ENCODE results near the gene C16orf95.

The C16orf95 gene

DNA sequence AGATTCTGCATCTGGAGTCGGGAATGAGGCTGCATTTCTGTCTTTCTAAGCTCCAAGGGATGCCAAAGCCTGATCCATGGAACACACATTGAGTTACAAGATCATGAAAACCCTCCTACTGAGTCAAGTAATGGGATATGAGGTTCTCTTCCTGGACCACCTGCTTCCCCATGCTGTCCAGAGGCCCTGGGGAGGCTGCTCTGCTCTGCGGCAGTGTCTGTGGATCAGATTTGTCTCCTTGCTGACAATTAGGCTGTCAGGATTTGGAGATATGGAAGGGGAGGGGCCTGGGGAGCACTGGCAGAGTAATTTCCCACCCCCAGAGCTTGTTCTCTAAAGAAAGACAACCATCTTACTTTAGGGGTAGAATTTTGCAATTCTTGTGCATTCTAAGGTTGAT is 33.0 kb downstream of the C16orf95 start:
- no peak for DNase-seq

DNA sequence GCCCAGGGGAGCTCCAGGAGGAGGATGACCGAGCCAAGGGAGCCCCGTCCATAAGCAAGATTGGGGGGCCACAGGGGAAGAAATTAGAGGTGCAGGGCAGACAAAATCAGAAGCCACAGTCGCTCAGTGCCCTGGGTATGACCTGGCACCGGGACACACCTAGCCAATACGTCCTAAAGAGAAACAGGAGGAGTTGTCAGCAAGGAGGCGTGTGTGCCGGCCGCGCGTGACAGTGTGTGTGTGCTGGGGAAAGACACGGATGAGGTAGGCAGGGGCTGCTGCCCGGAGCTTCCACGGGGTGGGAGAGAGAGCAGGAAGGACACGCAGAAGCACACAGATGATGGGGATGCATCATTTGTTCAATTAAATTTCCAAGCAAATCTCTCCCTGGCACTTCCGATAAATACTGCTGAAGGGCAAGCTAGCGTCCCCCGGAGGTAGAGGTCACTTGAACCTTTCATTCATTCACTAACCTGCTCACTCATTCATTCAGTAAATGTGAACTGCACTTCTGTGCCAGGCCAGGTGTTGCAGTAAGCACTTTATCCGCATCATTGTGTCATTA is 38.0 kb downstream of the C16orf95 start:
- no peak for DNase-seq

DNA sequence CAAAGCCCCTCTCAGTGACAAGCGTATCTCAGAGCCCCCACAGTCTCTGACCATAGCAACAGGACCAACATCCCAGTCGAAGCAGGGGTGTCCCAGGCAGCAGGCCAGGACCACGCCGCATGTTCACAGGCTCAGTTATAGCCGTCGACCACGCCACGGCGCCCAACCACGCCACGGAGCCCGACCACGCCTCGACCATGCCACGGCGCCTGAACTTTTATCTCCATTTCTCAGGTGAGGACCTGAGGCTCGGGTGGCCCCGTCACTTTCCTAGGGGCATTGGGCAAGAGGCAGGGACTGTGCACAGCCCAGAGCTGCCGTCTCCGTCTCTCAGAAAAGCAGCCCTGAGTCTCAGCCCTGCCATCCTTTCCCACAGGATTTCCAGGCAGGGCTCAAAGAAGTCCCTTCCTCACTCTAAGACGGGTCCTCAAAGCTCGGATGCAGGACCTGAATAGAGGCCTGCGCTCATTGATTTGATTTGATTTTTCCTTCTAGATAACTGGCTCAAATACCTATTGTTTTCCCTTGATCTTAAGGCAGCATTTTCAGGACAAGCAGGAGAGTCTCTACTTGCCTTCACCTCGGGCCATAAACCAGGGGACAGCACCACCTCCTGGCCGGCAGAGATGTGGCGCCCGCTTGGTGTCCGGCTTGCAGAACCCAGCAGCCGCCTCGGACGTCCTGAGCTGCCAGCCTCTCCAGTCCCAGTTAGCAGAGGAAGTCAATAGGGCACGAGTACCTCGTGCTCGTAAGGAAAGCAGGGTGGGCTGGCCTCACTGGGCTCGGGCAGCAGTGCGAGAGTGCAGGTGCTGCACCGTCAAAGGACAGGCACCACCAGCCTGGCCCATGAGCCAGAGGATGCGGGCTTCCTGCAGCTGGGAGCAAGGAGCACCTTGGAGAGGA is 38.8 kb downstream of the C16orf95 start:
- peak; percentile 46 to 78 (median 70) for DNase-seq

- DNase-seq: no peak
Observed at GRCh38 chr16:87276924-87277323, 40.3 kb downstream of the C16orf95 start.

- peak in 1 of 3 donors; percentile 5 for DNase-seq
Observed at GRCh38 chr16:87276091-87276701, 41.0 kb downstream of the C16orf95 start.

DNA sequence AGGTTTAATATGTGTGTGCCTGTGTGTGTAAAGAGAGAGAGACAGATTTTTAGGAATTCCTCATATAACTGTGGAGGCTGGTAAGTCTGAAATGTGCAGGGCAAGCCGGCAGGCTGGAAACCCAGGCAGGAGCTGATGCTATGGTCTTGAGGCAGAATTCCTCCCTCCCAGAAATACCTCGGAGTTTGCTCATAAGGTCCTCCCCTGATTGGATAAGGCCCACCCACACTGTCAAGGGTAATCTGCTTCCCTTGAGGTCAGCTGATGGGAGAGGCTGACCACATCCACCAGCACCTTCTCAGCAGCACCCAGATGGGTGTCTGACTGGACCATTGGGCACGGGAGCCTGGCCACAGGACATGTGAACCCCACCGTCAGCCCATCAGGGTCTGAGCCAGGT is 42.4 kb downstream of the C16orf95 start:
- DNase-seq: no peak

DNA sequence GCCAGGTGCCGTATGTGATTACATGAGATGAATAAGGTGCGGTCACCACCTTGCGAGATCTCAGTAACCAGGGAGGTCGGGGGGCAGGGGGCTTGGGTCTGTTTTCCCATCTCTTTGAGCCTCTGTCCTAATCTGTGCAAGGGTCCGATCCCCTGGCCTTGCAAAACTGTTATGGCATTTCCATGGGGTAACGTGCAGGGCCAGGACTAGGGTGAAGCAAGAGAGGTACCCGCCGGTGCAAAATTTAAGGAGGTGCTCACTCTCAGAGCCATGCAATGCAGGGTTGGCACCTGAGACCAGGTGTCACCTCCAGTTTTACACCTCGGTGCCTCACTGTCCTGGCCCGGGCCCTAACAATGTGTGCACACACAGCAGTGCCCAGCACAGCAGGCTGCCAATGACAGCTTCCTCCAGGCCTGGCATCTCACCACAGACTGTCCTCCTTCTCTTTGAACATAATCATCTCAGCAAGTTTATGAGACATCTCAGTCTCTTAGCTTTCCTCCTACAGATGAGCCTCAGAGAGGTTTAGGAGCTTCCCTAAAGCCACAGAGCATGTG is 43.6 kb downstream of the C16orf95 start:
- DNase-seq: no peak

DNA sequence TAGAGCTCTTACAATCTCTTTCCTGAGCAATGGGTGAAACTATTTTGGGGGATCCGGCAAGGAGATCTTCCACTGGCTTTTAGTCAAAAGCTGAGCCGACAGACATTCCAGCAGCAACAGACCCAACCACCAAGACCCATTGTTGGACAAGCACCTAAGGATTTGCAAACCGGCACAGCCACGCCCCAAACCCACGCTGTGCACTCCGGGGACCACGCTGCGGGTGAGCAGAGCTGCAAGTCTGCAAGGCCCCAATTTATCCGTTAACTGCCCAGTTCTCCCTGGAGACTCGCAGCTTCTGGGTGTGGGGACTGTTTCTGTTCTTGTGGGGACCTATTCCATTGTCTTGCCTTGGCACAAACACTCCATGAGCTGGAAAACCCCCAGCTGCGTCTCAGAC is 45.9 kb downstream of the C16orf95 start:
- no peak for DNase-seq

GRCh38 chr16:87267566-87267965 is 49.6 kb downstream of the C16orf95 start:
- DNase-seq: no peak

DNA sequence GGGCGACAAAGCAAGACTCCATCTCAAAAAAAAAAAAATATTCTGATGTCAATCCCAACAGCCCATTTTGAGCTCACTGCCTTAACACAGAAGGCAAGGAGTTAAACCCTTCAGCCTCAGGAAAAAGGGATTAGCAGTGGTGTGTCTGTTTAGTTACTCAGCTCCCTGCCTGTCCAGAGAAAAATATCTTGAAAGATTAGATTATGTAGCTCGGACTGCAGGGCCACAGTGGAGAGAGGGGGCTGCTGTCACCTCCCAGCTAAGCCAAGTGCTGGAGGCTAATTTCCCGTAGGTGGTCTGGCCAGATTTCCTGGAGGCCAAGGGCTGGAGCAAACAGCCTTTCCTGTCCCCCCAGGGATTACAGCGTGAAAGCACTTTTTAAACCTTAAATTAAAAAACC is 50.3 kb downstream of the C16orf95 start:
- no peak for DNase-seq

DNA sequence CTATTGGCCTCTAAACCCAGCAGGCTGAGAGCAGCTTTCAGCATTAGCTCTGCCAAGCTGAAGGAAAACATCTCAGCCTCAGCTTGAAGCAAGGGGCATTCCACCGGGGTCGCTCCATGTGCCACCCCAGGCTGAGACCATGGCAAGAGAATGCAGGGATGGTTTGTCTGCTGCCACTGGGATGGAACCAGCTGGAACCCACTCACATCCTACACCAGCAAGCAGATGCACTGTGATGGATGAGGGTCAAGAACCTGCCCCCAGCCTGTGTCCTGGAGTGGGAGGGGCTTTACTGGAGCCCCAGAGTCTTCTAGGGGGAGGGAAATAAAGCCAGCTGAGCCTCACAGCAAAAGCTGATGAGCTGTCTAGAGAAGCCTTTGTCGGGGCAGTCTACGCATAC is 51.9 kb downstream of the C16orf95 start:
- no peak for DNase-seq

- no peak for DNase-seq
Observed at GRCh38 chr16:87264634-87265033, 52.6 kb downstream of the C16orf95 start.

GRCh38 chr16:87263418-87264052 is 53.7 kb downstream of the C16orf95 start:
- DNase-seq: no peak

- DNase-seq: no peak
Observed at GRCh38 chr16:87259431-87259830, 57.8 kb downstream of the C16orf95 start.

DNA sequence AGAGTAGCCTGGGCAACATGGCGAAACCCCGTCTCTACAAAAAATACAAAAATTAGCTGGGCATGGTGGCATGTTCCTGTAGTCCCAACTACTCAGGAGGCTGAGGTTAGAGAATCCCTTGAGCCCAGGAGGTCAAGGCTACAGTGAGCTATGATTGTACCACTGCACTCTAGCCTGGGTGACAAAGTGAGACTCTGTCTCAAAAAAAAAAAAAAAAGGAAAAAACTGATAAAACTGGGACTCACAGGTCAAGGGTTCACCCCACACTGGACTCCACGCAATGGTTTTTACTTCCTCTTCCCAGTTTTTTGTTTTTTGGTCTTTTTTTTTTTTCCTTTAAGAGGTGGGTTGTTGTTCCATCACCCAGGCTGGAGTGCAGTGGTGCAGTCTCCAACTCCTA is 58.5 kb downstream of the C16orf95 start:
- peak in 1 of 3 donors; percentile 10 for DNase-seq

DNA sequence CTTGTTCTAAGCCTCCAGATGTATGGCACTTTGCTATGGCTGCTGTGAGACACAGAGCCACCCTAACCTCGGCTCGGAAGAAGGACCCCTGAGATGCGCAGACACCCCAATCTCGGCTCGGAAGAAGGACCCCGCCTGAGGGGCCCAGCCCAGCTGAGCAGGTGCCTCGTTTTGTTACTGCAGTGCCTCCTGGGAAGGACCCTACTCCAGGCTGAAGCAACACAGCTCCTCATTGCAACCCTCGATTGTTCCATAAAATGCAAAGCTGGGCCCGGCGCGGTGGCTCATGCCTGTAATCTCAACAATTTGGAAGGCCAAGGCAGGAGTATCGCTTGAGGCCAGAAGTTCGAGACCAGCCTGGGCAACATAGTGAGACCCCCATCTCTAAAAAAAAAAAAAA is 61.3 kb downstream of the C16orf95 start:
- DNase-seq: no peak

- DNase-seq: no peak
Observed at GRCh38 chr16:87254734-87255133, 62.5 kb downstream of the C16orf95 start.

GRCh38 chr16:87254296-87254695 is 62.9 kb downstream of the C16orf95 start:
- DNase-seq: no peak

GRCh38 chr16:87253536-87253935 is 63.7 kb downstream of the C16orf95 start:
- no peak for DNase-seq
